IMR-90 (cell line): ENCODE measurements around the gene SMC1A. TPM values are rescaled to one million over a fixed set of nuclear protein-coding genes. Genes with fewer than 3 reads are reported as not detected.
"Not testable (repeated sequence)": the region's sequence is repeated elsewhere in the genome, so short reads cannot be mapped to it uniquely, and the experiment has no call there.

Experiments used
- ATAC-seq: fragments of 200-7000 bp; cut with Tn5 transposase; 2 replicates; pipeline ENCODE4 v1.9.1; 2020; ENCODE audit warnings: low read depth, mild to moderate bottlenecking, moderate library complexity
- BruUV-seq: library from RNA; stranded (reverse); fragments of 400-500 nt; replicated peaks from 2 replicates; lab custom pipeline; 2021; lab: Mats Ljungman, UMichigan
- CTCF ChIA-PET: fragments of 300-600 bp; formaldehyde crosslinking; extraction: SDS; loops from one replicate; lab custom pipeline; 2021; ENCODE audit warnings: antibody characterized with exemption; lab: Yijun Ruan, JAX
- POLR2A ChIA-PET: fragments of 300-600 bp; sonication (Branson Sonifier 250); formaldehyde crosslinking; loops from one replicate; lab custom pipeline; 2022; ENCODE audit warnings: antibody characterized with exemption; ENCODE audit not compliant: unreplicated experiment; lab: Charles Lee
- DNase-seq: peaks from one replicate; pipeline ENCODE4 v3.0.0; 2013
- H2AFZ ChIP-seq: replicated peaks from 2 replicates; pipeline ENCODE3; 2013; ENCODE audit warnings: low read length, mild to moderate bottlenecking; ENCODE audit not compliant: poor library complexity
- H2AK5ac ChIP-seq: 2 replicates; pipeline ENCODE4 v1.6.1; 2013; ENCODE audit warnings: low read depth, low read length, inconsistent platforms
- H2AK9ac ChIP-seq: replicated peaks from 2 replicates; pipeline ENCODE3; 2013; ENCODE audit warnings: mild to moderate bottlenecking, low read depth, low read length, moderate library complexity; ENCODE audit not compliant: poor library complexity
- H2BK120ac ChIP-seq: 2 replicates; pipeline ENCODE4 v1.6.1; 2013; ENCODE audit warnings: low read depth, low read length, inconsistent platforms
- H2BK15ac ChIP-seq: 3 replicates; pipeline ENCODE4 v1.6.1; 2013; ENCODE audit warnings: low read depth, low read length, inconsistent platforms
- H2BK20ac ChIP-seq: 2 replicates; pipeline ENCODE4 v1.6.1; 2013; ENCODE audit warnings: low read depth, mild to moderate bottlenecking, inconsistent platforms, low read length, moderate library complexity
- H2BK5ac ChIP-seq: 2 replicates; pipeline ENCODE4 v1.6.1; 2013; ENCODE audit warnings: mild to moderate bottlenecking, low read depth, low read length, inconsistent platforms; ENCODE audit not compliant: poor library complexity, severe bottlenecking
- H3K14ac ChIP-seq: replicated peaks from 2 replicates; pipeline ENCODE4 v1.6.1; 2013; ENCODE audit warnings: low read depth, low read length, inconsistent platforms
- H3K18ac ChIP-seq: 2 replicates; pipeline ENCODE4 v1.6.1; 2013; ENCODE audit warnings: low read depth, low read length, control low read depth
- H3K23ac ChIP-seq: 2 replicates; pipeline ENCODE4 v1.6.1; 2013; ENCODE audit warnings: low read depth, low read length, inconsistent platforms
- H3K27ac ChIP-seq: 2 replicates; pipeline ENCODE4 v1.5.1; 2013; ENCODE audit warnings: mild to moderate bottlenecking, control low read depth, low read length; ENCODE audit not compliant: insufficient read depth
- H3K27me3 ChIP-seq: 2 replicates; pipeline ENCODE4 v1.6.1; 2013; ENCODE audit warnings: low read length; ENCODE audit not compliant: control insufficient read depth, insufficient read depth
- H3K36me3 ChIP-seq: 2 replicates; pipeline ENCODE4 v1.6.1; 2013; ENCODE audit warnings: low read length, mixed read lengths; ENCODE audit not compliant: control insufficient read depth, insufficient read depth
- H3K4ac ChIP-seq: 2 replicates; pipeline ENCODE4 v1.6.1; 2013; ENCODE audit warnings: low read depth, low read length, inconsistent platforms
- H3K4me1 ChIP-seq: 2 replicates; pipeline ENCODE4 v1.6.1; 2013; ENCODE audit warnings: low read length, mixed read lengths; ENCODE audit not compliant: control insufficient read depth, insufficient read depth
- H3K4me2 ChIP-seq: 2 replicates; pipeline ENCODE4 v1.6.1; 2013; ENCODE audit warnings: low read depth, mild to moderate bottlenecking, control low read depth, low read length, moderate library complexity
- H3K4me3 ChIP-seq: 2 replicates; pipeline ENCODE4 v1.5.1; 2013; ENCODE audit warnings: low read depth, mild to moderate bottlenecking, control low read depth, low read length, moderate library complexity; ENCODE audit not compliant: insufficient read depth
- H3K56ac ChIP-seq: 2 replicates; pipeline ENCODE4 v1.6.1; 2013; ENCODE audit warnings: low read length, inconsistent platforms; ENCODE audit not compliant: insufficient read depth; ENCODE audit errors: extremely low read depth
- H3K79me1 ChIP-seq, 2 experiments: 2 replicates each; pipeline ENCODE4 v1.6.1; 2013; ENCODE audit warnings: low read length in 2 of 2, inconsistent platforms in 1 of 2, low read depth in 1 of 2
- H3K9ac ChIP-seq: 2 replicates; pipeline ENCODE4 v1.6.1; 2013; ENCODE audit warnings: low read depth, low read length, control low read depth
- H3K9me1 ChIP-seq: 2 replicates; pipeline ENCODE4 v1.6.1; 2013; ENCODE audit warnings: low read length, inconsistent platforms; ENCODE audit not compliant: insufficient read depth
- H3K9me3 ChIP-seq: 2 replicates; pipeline ENCODE4 v1.6.1; 2013; ENCODE audit warnings: low read length; ENCODE audit not compliant: control insufficient read depth, insufficient read depth
- H4K20me1 ChIP-seq: 2 replicates; pipeline ENCODE4 v1.6.1; 2013; ENCODE audit warnings: low read length, inconsistent platforms; ENCODE audit not compliant: insufficient read depth
- H4K5ac ChIP-seq: 2 replicates; pipeline ENCODE4 v1.6.1; 2013; ENCODE audit warnings: mild to moderate bottlenecking, low read depth, low read length, control low read depth
- H4K8ac ChIP-seq, 2 experiments: 2 replicates each; pipeline ENCODE4 v1.6.1; 2013; ENCODE audit warnings: low read depth in 2 of 2, low read length in 2 of 2, control low read depth in 1 of 2, inconsistent platforms in 1 of 2
- H4K91ac ChIP-seq: 2 replicates; pipeline ENCODE4 v1.6.1; 2013; ENCODE audit warnings: low read depth, low read length, inconsistent platforms; ENCODE audit not compliant: insufficient read depth
- WGBS, 2 experiments: methylation state at CpG; one replicate each; pipeline versions ENCODE4 v1.1.5 to v1.1.7; 2013; ENCODE audit warnings: missing lambda C conversion rate in 2 of 2; ENCODE audit not compliant: insufficient read length in 1 of 2; ENCODE audit errors: extremely low coverage in 2 of 2; 5-methylcytosine and 5-hydroxymethylcytosine counted together
- dilution Hi-C: fragments of 300-500 bp; cut with HindIII; formaldehyde crosslinking; loops from one replicate; pipeline ENCODE4 v1.14.3; 2018; ENCODE audit warnings: low sequenced_read_pairs; ENCODE audit not compliant: unreplicated experiment
- in situ Hi-C: fragments of 300-500 bp; cut with MboI; formaldehyde crosslinking; loops from 3 replicates; pipeline ENCODE4 v1.14.3; 2019; ENCODE audit warnings: low sequenced_read_pairs, inconsistent platforms, mixed read lengths
- intact Hi-C: fragments of 100-400 bp; cut with micrococcal nuclease; formaldehyde crosslinking; loops from 2 replicates; pipeline ENCODE4 v1.10.0; 2022
- polyA plus RNA-seq, 3 experiments: library from polyadenylated mRNA; depleted of rRNA; stranded (reverse); fragments of >200 nt; gene quantifications; 2 replicates each; pipeline ENCODE4 v1.2.3, GENCODE V29; 2012; ENCODE audit warnings: low replicate concordance in 1 of 3
- total RNA-seq: library from RNA; depleted of rRNA; stranded (reverse); fragments of >200 nt; gene quantifications from 2 replicates; pipeline ENCODE4 v1.2.3, GENCODE V29; 2012

SMC1A gene
- total and polyA plus RNA-seq, 2 of the 4 experiments (the other 2 are of a cell fraction) = 35.8 to 41.0 TPM

- H2BK5ac ChIP-seq, H4K20me1 ChIP-seq, H3K27ac ChIP-seq, H3K79me1 ChIP-seq, H2AK5ac ChIP-seq, H3K4me1 ChIP-seq, H2AFZ ChIP-seq, dilution Hi-C loops, H3K36me3 ChIP-seq, H3K4ac ChIP-seq, H3K18ac ChIP-seq, CTCF ChIA-PET, H2AK9ac ChIP-seq, H4K91ac ChIP-seq, intact Hi-C loops, in situ Hi-C loops, POLR2A ChIA-PET, H3K9me1 ChIP-seq, H3K23ac ChIP-seq, DNase-seq, H2BK20ac ChIP-seq, H3K56ac ChIP-seq, ATAC-seq, H3K4me2 ChIP-seq, H3K9ac ChIP-seq, H3K14ac ChIP-seq, H3K9me3 ChIP-seq, H4K8ac ChIP-seq, BruUV-seq, H3K4me3 ChIP-seq, H4K5ac ChIP-seq, H2BK15ac ChIP-seq, H2BK120ac ChIP-seq: not testable (repeated sequence)
- no CpG with 5 or more reads among the region's 3 CpGs for WGBS, 2 experiments
- H3K27me3 ChIP-seq = peaks cover 29% of the 10 kb centered on the region
Measured at GRCh38 chrX:53468659-53469058, 46.2 kb upstream of the SMC1A start.
